Measurements from ENCODE around the gene GLI3. TPM values are rescaled to one million over a fixed set of nuclear protein-coding genes. Genes with fewer than 3 reads are reported as not detected.

GLI3 gene
- polyA plus RNA-seq, 2 of the 4 experiments (the other 2 are of a cell fraction), result 0.09 TPM; not detected in 1

GRCh38 chr7:42055171-42055570 lies 181.8 kb downstream of the GLI3 start (continued):
- TF ChIP-seq, protein P1, sequence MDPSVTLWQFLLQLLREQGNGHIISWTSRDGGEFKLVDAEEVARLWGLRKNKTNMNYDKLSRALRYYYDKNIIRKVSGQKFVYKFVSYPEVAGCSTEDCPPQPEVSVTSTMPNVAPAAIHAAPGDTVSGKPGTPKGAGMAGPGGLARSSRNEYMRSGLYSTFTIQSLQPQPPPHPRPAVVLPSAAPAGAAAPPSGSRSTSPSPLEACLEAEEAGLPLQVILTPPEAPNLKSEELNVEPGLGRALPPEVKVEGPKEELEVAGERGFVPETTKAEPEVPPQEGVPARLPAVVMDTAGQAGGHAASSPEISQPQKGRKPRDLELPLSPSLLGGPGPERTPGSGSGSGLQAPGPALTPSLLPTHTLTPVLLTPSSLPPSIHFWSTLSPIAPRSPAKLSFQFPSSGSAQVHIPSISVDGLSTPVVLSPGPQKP (IDR thresholded peaks at IDR 0.05; ENCODE audit: low read depth, low read length), result no peak
- TF ChIP-seq USF2 (IDR thresholded peaks at IDR 0.05), result no peak

DNA sequence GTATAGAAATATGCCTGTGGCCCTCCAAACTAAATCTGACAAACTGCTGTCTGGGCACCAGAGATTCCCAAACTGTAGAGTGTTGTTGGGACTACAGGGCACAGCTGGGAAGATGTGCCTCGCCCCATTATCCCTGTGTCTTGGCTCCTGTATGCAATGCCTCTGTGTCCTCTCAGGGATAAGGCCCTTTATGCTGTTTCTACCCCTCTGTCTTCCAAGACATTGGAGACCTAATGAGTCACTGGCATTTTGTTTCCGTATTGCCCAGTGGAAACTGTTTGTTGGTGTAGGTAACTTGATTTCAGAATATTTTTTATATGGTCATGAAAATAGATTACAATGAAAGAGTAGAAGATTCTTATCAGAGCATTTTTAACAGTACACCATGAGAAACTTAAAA lies 183.2 kb downstream of the GLI3 start:
- Histone ChIP-seq H3K4me1 (no peaks in the 10 kb centered on the region), H3K9me3 (no peaks in the 10 kb centered on the region), H3K4me3 (no peak overlapping the region), H3K4me2 (no peak overlapping the region), H3K27ac (no peak overlapping the region)
- WGBS (ENCODE audit: missing lambda C conversion rate), result 3% methylated on average over 2 of the region's 2 CpGs
- FAIRE-seq (no peak), DNase-seq (ENCODE audit: low read depth in 1 of 2, low spot score in 1 of 2) (no peak), ATAC-seq (no peak)
- ChIA-PET POLR2A (no interaction called here), CTCF (no interaction called here)
- TF ChIP-seq JUN (IDR thresholded peaks at IDR 0.05) (no peak), RFX5 (IDR thresholded peaks at IDR 0.05) (no peak), CHD4 (IDR thresholded peaks at IDR 0.05; ENCODE audit: borderline replicate concordance) (no peak), MYC (IDR thresholded peaks at IDR 0.05; ENCODE audit: borderline replicate concordance, low read length) (no peak), RARB (CRISPR knock-in tag; IDR thresholded peaks at IDR 0.05) (no peak), ESRRA (IDR thresholded peaks at IDR 0.05; ENCODE audit: borderline replicate concordance, low read length) (no peak), HOXB5 (CRISPR knock-in tag; IDR thresholded peaks at IDR 0.05) (no peak), HMGXB4 (CRISPR knock-in tag; IDR thresholded peaks at IDR 0.05; ENCODE audit: borderline replicate concordance) (no peak), HEYL (CRISPR knock-in tag; IDR thresholded peaks at IDR 0.05) (no peak)
- TF ChIP-seq, protein P2, sequence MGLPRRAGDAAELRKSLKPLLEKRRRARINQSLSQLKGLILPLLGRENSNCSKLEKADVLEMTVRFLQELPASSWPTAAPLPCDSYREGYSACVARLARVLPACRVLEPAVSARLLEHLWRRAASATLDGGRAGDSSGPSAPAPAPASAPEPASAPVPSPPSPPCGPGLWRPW (IDR thresholded peaks at IDR 0.05), result no peak
- TF ChIP-seq, protein P1 (IDR thresholded peaks at IDR 0.05; ENCODE audit: low read depth, low read length), result no peak

DNA sequence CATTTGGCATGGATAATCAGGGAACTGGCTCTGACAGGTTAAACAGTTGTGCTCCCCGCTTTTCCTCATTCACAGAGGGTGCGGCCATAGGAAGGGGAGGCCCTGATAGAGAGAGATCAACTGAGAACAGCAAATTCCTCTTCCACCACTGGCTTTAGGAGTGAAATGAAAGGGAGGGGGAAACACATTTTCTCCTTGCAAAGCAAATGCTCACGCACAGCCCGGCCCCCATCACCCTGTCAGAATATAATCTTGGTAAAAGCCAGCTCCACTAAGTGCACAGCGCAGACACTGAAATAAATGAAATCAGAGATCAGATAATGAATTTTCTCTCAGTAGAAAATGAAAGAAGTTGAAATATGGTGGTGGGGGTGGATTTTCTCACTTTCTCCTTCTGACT lies 187.2 kb downstream of the GLI3 start:
- no peak for DNase-seq (ENCODE audit: low read depth in 1 of 2, low spot score in 1 of 2)
- WGBS (ENCODE audit: missing lambda C conversion rate), result 39% methylated on average over 3 of the region's 5 CpGs
- H3K9me3 ChIP-seq, result no peaks in the 10 kb centered on the region
- H3K4me1 ChIP-seq, result no peaks in the 10 kb centered on the region
- H3K4me2 ChIP-seq, result no peak overlapping the region
- H3K27ac ChIP-seq, result no peak overlapping the region
- no peak for ATAC-seq
- no peak overlapping the region for H3K4me3 ChIP-seq
- FAIRE-seq, result no peak
- POLR2A ChIA-PET, result no interaction called here
- CTCF ChIA-PET, result no interaction called here
- TF ChIP-seq PBX3 (IDR thresholded peaks at IDR 0.05) (no peak), HOXA7 (CRISPR knock-in tag; IDR thresholded peaks at IDR 0.05) (no peak), ZFP36 (IDR thresholded peaks at IDR 0.05; ENCODE audit: borderline replicate concordance, partially characterized antibody) (no peak), NR3C1 (IDR thresholded peaks at IDR 0.05) (no peak), FOSL2 (IDR thresholded peaks at IDR 0.05) (no peak), FOSL2 (CRISPR knock-in tag; IDR thresholded peaks at IDR 0.05) (no peak), MAZ (IDR thresholded peaks at IDR 0.05; ENCODE audit: borderline replicate concordance, low read depth, low read length) (no peak), NFE2L2 (conservative IDR thresholded peaks at IDR 0.05; ENCODE audit: low read length) (no peak), JUNB (IDR thresholded peaks at IDR 0.05) (no peak), KDM1A (IDR thresholded peaks at IDR 0.05; ENCODE audit: low read depth) (no peak), RARB (CRISPR knock-in tag; IDR thresholded peaks at IDR 0.05) (no peak), TP53 (CRISPR knock-in tag; IDR thresholded peaks at IDR 0.05) (no peak), KDM5A (IDR thresholded peaks at IDR 0.05) (no peak), BCL3 (IDR thresholded peaks at IDR 0.05) (no peak), CHD2 (IDR thresholded peaks at IDR 0.05; ENCODE audit: low read length, partially characterized antibody) (no peak), SREBF2 (IDR thresholded peaks at IDR 0.05) (no peak)
- TF ChIP-seq, protein P1 (IDR thresholded peaks at IDR 0.05; ENCODE audit: low read depth, low read length), result no peak
